ENCODE data around the gene MAN1C1. TPM values are rescaled to one million over a fixed set of nuclear protein-coding genes. Genes with fewer than 3 reads are reported as not detected.
"Not testable (repeated sequence)": the region's sequence is repeated elsewhere in the genome, so short reads cannot be mapped to it uniquely, and the experiment has no call there.

MAN1C1 gene
- total RNA-seq, 1 donor from 2014 or later, result 22.6 TPM

GRCh38 chr1:25661043-25661815 is 44.6 kb downstream of the MAN1C1 start:
- TF ChIP-seq CTCF (conservative IDR thresholded peaks at IDR 0.05), result no peak
- H3K27me3 Mint-ChIP-seq (ENCODE audit: low read depth), result no peaks in the 10 kb centered on the region
- no peaks in the 10 kb centered on the region for H3K9me3 Mint-ChIP-seq
- H3K36me3 Mint-ChIP-seq (ENCODE audit: low read depth), result no peaks in the 10 kb centered on the region
- no peak for DNase-seq (ENCODE audit: low read depth, low spot score)
- H3K27ac Mint-ChIP-seq (ENCODE audit: unreplicated experiment), result peak overlapping the region; percentile 16
- H3K4me1 Mint-ChIP-seq, result peaks cover 54% of the 10 kb centered on the region
- H3K4me3 Mint-ChIP-seq, result no peak overlapping the region

- H3K9me3 Mint-ChIP-seq, result no peaks in the 10 kb centered on the region
- H3K36me3 Mint-ChIP-seq (ENCODE audit: low read depth), result no peaks in the 10 kb centered on the region
- no peak overlapping the region for H3K4me3 Mint-ChIP-seq
- DNase-seq (ENCODE audit: low read depth, low spot score), result no peak
- no peaks in the 10 kb centered on the region for H3K27me3 Mint-ChIP-seq (ENCODE audit: low read depth)
- TF ChIP-seq CTCF (conservative IDR thresholded peaks at IDR 0.05), result no peak
- H3K4me1 Mint-ChIP-seq, result peaks cover 55% of the 10 kb centered on the region
- H3K27ac Mint-ChIP-seq (ENCODE audit: unreplicated experiment), result no peak overlapping the region
These were observed 45.5 kb downstream of the MAN1C1 start for GRCh38 chr1:25662061-25662460.

- not testable (repeated sequence) for H3K4me3 Mint-ChIP-seq; H3K36me3 Mint-ChIP-seq (ENCODE audit: low read depth); H3K27me3 Mint-ChIP-seq (ENCODE audit: low read depth); H3K9me3 Mint-ChIP-seq; DNase-seq (ENCODE audit: low read depth, low spot score); H3K27ac Mint-ChIP-seq (ENCODE audit: unreplicated experiment)
- H3K4me1 Mint-ChIP-seq, result peaks cover 51% of the 10 kb centered on the region
These were observed 46.4 kb downstream of the MAN1C1 start for GRCh38 chr1:25662959-25663358.

- Mint-ChIP-seq H3K9me3 (no peaks in the 10 kb centered on the region), H3K27me3 (ENCODE audit: low read depth) (no peaks in the 10 kb centered on the region)
- TF ChIP-seq CTCF (conservative IDR thresholded peaks at IDR 0.05), result no peak
These were observed 48.0 kb downstream of the MAN1C1 start for GRCh38 chr1:25664357-25665199.

GRCh38 chr1:25666460-25666859 is 49.9 kb downstream of the MAN1C1 start:
- peaks cover 3% of the 10 kb centered on the region for H3K9me3 Mint-ChIP-seq
- DNase-seq (ENCODE audit: low read depth, low spot score), result no peak
- H3K4me3 Mint-ChIP-seq, result no peak overlapping the region
- peaks cover 43% of the 10 kb centered on the region for H3K4me1 Mint-ChIP-seq
- peak overlapping the region; percentile 40 for H3K27ac Mint-ChIP-seq (ENCODE audit: unreplicated experiment)
- TF ChIP-seq CTCF (conservative IDR thresholded peaks at IDR 0.05), result no peak
- H3K27me3 Mint-ChIP-seq (ENCODE audit: low read depth), result no peaks in the 10 kb centered on the region
- peaks cover 3% of the 10 kb centered on the region for H3K36me3 Mint-ChIP-seq (ENCODE audit: low read depth)

More at GRCh38 chr1:25664357-25665199, 48.0 kb downstream of the MAN1C1 start:
- no peaks in the 10 kb centered on the region for H3K36me3 Mint-ChIP-seq (ENCODE audit: low read depth)
- peaks cover 46% of the 10 kb centered on the region for H3K4me1 Mint-ChIP-seq
- H3K4me3 Mint-ChIP-seq, result no peak overlapping the region
- DNase-seq (ENCODE audit: low read depth, low spot score), result no peak
- no peak overlapping the region for H3K27ac Mint-ChIP-seq (ENCODE audit: unreplicated experiment)

Measured in neural crest cell (in vitro differentiated cells).